Measurements from ENCODE around the gene LAMA2.

Gene LAMA2

GRCh38 chr6:128903715-128904114, 20.8 kb downstream of the LAMA2 start:
- no peak for DNase-seq

DNA sequence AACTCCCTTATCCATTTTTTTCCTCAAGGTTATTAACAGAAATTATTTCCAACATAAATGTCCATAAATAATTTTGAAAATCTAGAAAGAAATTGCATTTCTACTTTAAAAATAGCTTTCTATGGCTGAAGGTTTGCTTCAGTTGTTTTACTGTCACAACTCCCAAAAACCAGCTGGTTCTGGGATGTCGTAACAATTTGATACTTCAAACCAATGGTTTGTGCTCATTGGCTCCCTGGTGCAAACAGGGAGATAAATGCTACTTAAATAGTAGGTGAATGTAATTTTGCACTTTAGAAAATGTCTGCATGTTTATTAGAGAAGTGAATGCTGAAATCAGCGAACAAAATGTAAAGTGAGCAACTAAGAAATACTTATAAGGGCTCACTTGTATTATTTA, 31.1 kb downstream of the LAMA2 start:
- DNase-seq, result no peak

DNA sequence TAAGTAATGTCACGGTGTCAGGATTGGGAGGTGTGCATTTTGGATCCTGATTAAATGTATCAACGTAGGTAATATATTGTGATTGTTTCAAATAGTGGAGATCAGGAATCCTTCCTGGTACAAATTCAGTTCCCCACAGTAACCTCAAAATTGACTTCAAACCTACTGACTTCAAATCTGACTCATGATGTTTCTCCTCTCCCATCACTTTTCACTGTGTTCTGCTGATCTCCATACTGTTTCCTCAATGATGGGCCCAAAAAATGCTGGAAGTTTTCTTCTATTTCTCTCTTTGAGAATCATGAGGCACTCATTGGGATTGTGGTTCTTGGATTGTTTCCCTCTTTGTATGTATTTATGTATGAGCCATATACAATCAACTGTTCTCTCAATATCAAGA, 35.9 kb downstream of the LAMA2 start:
- no peak for DNase-seq

DNA sequence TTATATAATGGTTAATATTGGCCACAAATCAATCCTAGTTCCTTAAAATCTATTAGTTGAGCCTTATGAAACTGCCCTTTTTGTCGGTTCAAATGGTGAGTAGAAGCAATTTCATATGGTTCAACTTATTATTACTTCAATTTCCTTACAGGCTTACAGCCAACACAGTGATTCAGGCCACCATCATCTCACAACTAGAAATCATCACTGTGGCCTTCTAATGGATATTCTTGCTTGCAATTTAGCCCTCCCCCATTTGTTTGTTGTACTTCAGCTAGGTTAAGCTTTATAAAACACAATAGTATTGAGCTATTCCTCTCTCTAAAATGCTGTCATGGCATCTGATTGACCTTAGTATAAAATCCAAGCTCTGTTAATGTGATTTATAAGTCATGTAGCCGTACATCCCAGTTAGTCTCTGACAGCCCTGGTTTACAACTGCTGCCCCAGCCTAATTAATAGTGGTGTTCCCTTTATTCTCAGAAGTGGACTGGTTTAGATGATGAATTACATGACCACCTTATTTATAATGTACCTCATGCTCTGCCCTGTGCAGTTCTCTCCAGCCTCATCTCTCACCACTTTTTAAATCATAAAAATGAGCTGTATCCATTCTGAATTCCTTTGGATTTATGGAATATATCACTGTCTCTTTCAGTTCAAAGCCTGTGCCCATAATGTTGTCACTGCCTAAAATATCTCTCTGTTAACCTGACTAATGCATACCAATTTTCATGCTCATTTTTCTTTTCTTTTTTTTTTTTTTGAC, 36.7 kb downstream of the LAMA2 start:
- DNase-seq, result no peak

GRCh38 chr6:128925765-128926164, 42.8 kb downstream of the LAMA2 start:
- no peak for DNase-seq

DNA sequence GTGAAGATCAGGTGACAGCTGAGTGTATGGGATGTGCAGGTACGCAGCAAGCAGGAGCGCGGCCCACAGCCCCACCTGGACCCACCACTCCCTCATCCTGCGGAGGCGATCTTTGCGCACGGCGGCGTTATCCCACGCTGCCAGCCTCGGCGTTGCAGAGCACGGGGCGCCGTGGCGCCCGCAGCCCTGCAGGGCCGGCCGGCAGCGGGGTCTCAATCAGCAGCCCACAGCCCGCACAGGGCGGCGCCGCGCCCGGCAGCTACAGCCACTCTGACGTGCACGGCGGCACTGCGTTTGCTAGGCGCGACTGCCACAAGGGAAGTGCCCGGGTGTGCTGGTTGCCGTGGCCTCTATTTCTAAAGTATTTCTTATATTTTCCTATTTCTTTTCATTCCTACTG, 46.9 kb downstream of the LAMA2 start:
- no peak for DNase-seq

- DNase-seq, result no peak
Observed at GRCh38 chr6:128930321-128930720, 47.4 kb downstream of the LAMA2 start.

DNA sequence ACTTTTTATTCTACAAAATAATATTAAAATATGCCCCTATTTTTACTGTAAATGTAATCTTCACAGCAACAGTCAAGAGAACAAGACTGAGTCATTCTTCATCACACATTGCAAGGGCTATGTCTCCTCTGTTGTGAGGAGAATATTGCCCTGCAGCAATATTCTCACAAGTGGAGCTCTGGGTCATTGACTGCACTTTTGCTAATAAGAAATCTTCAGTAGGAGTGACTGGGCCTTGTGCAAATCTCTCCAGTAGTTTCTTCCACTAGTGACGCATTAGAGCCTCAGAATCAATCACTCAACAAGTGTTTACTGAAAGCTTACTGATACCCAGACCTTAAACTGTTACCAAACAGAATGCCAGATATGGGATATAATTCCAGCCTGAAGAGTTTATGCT, 49.1 kb downstream of the LAMA2 start:
- DNase-seq, result no peak

DNA sequence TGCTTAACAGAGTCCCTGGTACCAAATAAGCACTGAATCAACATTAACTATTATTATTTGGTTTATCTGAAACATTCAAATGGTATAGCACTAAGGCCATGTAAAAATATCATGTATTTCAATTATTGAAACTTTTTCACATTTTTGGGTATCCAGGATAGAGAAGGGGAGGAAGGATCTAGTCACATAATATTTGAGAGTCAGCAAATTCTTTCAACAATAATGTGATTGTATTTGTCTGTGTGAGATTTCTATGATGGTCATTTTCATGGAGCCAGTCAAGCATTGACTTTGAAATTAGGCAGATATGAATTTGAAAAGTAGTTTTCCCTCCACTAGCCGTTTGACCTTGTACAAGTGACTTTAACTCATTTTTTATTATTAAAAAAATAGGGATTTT, 67.9 kb downstream of the LAMA2 start:
- DNase-seq, result no peak

DNA sequence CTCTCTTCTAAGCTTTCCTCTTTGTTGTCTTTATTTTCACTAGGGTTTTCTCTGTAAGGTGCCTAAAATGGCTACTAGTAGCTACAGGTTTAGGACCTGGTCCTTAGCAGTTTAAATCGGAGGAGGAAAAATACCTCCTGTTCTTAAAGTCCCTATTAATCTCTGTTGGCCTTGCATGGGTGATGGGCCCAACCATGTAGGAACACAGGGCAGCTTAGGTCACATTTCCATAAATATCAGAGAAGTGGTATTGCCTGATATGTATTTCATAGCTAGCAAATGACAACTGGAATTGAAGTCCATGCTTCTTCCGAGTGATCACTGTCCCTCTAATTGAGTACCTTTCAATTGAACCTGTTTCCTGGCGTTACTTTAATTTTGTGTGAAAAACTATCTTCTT, 70.0 kb downstream of the LAMA2 start:
- DNase-seq, result no peak

GRCh38 chr6:128954308-128955043, 71.5 kb downstream of the LAMA2 start:
- no peak for DNase-seq

GRCh38 chr6:128963561-128963960, 80.6 kb downstream of the LAMA2 start:
- DNase-seq, result no peak

GRCh38 chr6:128964233-128964755, 81.4 kb downstream of the LAMA2 start:
- no peak for DNase-seq

DNA sequence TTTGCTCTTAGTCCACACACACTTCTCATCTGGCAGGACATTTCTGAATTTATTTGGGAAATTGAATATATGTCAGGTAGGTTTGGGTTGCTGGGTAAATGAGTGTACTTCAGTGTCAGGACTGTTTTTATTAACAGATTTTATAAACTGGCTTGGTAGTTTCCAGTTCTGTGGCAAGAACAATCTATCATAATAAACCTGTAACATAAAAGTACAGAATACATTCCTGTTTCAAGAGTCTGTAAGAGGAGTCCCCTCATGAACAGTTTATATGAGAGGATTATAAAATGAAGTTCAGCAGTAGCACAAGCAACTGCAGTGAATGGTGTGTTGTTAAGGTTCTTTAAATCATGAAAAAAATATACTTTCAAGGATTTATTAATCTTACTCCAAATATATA, 81.8 kb downstream of the LAMA2 start:
- no peak for DNase-seq

DNA sequence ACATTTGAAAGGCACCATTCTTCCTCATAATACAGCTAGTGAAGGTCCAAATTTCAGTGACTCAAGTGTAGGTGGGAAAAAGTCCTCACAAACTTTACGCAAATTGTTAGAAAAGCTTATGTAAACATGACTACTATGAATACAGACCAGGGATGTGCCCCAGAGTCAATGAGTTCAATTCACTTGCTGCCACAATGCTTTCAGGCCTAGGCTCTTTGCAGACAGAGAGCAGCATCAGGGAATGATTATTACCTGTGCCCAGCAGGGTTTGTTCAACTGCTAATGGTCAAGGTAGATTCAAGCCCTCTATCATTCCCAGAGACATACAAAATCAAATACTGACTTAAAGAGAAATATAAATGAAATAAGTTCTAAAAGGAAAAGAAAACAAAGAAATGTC, 84.0 kb downstream of the LAMA2 start:
- no peak for DNase-seq

DNA sequence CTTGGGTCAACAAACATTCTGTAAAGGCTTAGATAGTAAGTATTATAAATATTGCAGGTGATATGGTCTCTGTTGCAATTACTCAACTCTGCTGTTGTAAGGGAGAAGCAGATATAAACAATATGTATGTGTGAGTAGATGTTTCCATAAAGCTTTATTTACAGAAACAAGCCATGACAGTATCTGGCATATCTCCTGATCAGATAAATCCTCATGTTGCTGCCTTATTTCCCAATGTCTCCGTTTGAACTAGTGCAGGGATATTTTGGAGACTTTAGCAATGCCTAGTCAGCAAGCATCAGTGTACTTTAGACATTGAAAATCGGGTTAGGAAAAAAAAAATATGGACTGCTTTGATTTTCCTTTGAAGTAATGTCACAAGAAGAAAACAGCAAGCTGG, 96.1 kb downstream of the LAMA2 start:
- DNase-seq, result no peak

GRCh38 chr6:128981716-128982115, 98.8 kb downstream of the LAMA2 start:
- DNase-seq, result no peak

DNA sequence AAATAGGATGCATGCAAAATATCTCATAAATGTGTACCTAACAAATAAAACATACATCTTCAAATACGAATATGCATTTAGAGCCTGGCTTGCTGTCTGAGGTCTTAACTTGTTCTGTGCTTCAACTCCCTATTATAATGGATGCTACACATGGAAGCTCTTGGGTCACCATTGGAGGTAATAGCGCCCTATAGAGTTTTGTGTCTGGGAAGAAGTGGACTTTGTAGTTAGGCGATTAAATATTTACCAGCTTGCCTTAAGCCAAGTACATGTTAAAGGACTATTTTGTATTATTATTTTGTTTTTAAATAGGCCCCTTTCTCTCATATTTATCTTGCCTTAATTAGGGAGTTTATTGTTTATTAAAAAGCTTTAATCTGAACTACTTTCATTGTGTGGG, 107.4 kb downstream of the LAMA2 start:
- DNase-seq, result no peak

DNA sequence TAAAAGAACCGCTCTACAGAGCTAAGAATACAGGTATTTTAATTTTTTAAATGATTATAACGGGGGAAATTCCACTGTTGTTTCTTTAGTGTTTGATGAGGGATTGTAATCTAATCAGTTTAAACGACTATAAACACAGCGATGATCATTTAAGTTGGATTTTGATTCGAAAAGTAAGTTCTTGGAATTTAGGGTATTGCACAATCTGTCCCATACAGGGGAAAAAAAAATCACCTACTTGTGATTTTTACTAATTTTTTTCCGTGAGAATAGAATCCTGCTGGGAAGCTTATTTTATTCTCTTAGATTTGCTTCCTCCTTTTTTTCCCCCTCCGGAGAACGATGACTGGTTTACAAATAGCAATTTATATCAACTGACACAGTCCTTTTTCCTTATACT, 108.0 kb downstream of the LAMA2 start:
- no peak for DNase-seq

GRCh38 chr6:128993166-128993565, 110.2 kb downstream of the LAMA2 start:
- no peak for DNase-seq

GRCh38 chr6:128997880-128998279, 114.9 kb downstream of the LAMA2 start:
- DNase-seq, result no peak

- no peak for DNase-seq
Observed at GRCh38 chr6:129006724-129007514, 124.0 kb downstream of the LAMA2 start.

- no peak for DNase-seq
Observed at GRCh38 chr6:129007701-129008373, 124.9 kb downstream of the LAMA2 start.
